ENCODE measurements around the gene ZBED1. TPM values are rescaled to one million over a fixed set of nuclear protein-coding genes. Genes with fewer than 3 reads are reported as not detected.
"Not testable (repeated sequence)": the region's sequence is repeated elsewhere in the genome, so short reads cannot be mapped to it uniquely, and the experiment has no call there.

The ZBED1 gene
- total and polyA plus RNA-seq, 4 experiments from 2014 or later: 18.1 to 34.1 (median 29.6) TPM

GRCh38 chrX:2478546-2479419 is 22.0 kb downstream of the ZBED1 start:
- Histone ChIP-seq H3K27ac (ENCODE audit: low read depth, low read length) (no peak overlapping the region), H3K4me3 (ENCODE audit: low read length in 2 of 2) (no peak overlapping the region), H3K36me3 (ENCODE audit: insufficient read depth, low read length) (no peaks in the 10 kb centered on the region), H3K9me3 (ENCODE audit: control insufficient read depth in 1 of 2, low read length in 2 of 2) (no peaks in the 10 kb centered on the region), H3K27me3 (ENCODE audit: insufficient read depth, low read length) (no peaks in the 10 kb centered on the region), H3K4me1 (ENCODE audit: insufficient read depth, low read length) (no peaks in the 10 kb centered on the region)
- intact Hi-C loops (cut with micrococcal nuclease): no loop called here
- peaks cover 0 to 8% (median 3%) of the 10 kb centered on the region in 8 donors for H3K9me3 Mint-ChIP-seq
- ChIA-PET POLR2A (ENCODE audit: partially characterized antibody) (no interaction called here), CTCF (ENCODE audit: partially characterized antibody) (no interaction called here)
- no peak overlapping the region for H3K27ac Mint-ChIP-seq
- no peaks in the 10 kb centered on the region for H3K27me3 Mint-ChIP-seq
- H3K4me1 Mint-ChIP-seq: peaks cover 5 to 16% (median 14%) of the 10 kb centered on the region in 4 donors
- no peak for DNase-seq
- peaks cover 11 to 16% of the 10 kb centered on the region in 2 donors for H3K36me3 Mint-ChIP-seq
- no peak overlapping the region for H3K4me3 Mint-ChIP-seq

DNA sequence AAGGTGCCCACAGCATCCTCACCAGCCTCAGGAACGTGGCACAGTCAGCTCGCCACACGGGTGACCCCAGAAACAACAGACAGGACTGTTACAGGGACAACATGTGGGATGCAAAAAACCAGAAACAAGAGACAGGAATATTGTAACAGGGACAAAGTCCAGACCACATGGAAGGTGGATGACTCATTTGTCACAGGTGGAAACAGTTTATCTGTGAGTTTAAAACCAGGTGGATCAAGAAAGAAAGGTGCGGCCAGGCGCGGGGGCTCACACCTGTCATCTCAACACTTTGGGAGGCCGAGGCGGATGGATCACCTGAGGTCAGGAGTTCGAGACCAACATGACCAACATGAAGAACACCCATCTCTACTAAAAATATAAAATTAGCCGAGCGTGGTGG is 23.5 kb downstream of the ZBED1 start:
- H3K27ac Mint-ChIP-seq; CTCF ChIA-PET (ENCODE audit: partially characterized antibody); H3K27me3 Mint-ChIP-seq; DNase-seq; H3K4me3 ChIP-seq (ENCODE audit: low read length in 2 of 2); intact Hi-C loops (cut with micrococcal nuclease); H3K4me1 ChIP-seq (ENCODE audit: insufficient read depth, low read length); H3K27me3 ChIP-seq (ENCODE audit: insufficient read depth, low read length); POLR2A ChIA-PET (ENCODE audit: partially characterized antibody); H3K9me3 Mint-ChIP-seq; H3K36me3 ChIP-seq (ENCODE audit: insufficient read depth, low read length); H3K27ac ChIP-seq (ENCODE audit: low read depth, low read length); H3K9me3 ChIP-seq (ENCODE audit: control insufficient read depth in 1 of 2, low read length in 2 of 2): not testable (repeated sequence)
- Mint-ChIP-seq H3K36me3 (peaks cover 8 to 17% of the 10 kb centered on the region in 2 donors), H3K4me1 (peaks cover 4 to 16% (median 13%) of the 10 kb centered on the region in 4 donors), H3K4me3 (peak overlapping the region in 1 of 8 donors; percentile 54)

DNA sequence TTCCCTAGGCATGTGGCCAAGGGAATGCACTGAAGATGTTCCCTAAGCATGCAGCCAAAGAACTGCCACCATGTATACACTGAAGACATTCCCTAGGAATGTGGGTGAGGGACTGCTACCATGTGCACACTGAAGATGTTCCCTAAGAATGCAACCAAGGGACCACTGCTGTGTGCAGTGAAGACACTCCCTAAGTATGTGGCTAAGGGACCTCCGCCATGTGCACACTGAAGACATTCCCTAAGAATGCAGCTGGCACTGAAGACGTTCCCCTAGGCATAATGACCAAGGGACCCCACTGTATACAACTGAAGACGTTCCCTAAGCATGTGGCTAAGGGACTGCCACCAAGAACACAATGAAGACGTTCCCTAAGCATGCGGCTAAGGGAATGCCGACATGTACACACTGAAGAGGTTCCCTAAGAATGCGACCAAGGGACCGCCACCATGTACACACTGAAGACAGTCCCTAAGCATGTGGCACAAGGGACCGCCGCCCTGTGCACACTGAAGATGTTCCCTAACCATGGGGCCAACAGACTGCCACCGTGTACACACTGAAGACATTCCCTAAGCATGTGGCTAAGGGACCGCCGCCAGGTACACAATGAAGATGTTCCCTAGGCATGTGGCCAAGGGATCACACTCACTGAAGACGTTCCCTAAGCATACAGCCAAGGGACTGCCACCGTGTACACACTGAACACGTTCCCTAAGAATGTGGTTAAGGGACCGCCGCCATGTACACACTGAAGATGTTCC is 25.6 kb downstream of the ZBED1 start:
- CTCF ChIA-PET (ENCODE audit: partially characterized antibody): no interaction called here
- H3K9me3 ChIP-seq (ENCODE audit: control insufficient read depth in 1 of 2, low read length in 2 of 2): no peaks in the 10 kb centered on the region
- H3K4me1 ChIP-seq (ENCODE audit: insufficient read depth, low read length): no peaks in the 10 kb centered on the region
- Mint-ChIP-seq H3K4me3 (no peak overlapping the region), H3K4me1 (peaks cover 4 to 16% (median 13%) of the 10 kb centered on the region in 4 donors), H3K27ac (no peak overlapping the region), H3K27me3 (no peaks in the 10 kb centered on the region), H3K36me3 (peaks cover 6 to 16% of the 10 kb centered on the region in 2 donors), H3K9me3 (peaks cover 0 to 7% (median 3%) of the 10 kb centered on the region in 8 donors)
- DNase-seq: no peak
- no peaks in the 10 kb centered on the region for H3K36me3 ChIP-seq (ENCODE audit: insufficient read depth, low read length)
- no peaks in the 10 kb centered on the region for H3K27me3 ChIP-seq (ENCODE audit: insufficient read depth, low read length)
- no peak overlapping the region for H3K4me3 ChIP-seq (ENCODE audit: low read length in 2 of 2)
- no peak overlapping the region for H3K27ac ChIP-seq (ENCODE audit: low read depth, low read length)
- POLR2A ChIA-PET (ENCODE audit: partially characterized antibody): no interaction called here
- intact Hi-C loops (cut with micrococcal nuclease): no loop called here

DNA sequence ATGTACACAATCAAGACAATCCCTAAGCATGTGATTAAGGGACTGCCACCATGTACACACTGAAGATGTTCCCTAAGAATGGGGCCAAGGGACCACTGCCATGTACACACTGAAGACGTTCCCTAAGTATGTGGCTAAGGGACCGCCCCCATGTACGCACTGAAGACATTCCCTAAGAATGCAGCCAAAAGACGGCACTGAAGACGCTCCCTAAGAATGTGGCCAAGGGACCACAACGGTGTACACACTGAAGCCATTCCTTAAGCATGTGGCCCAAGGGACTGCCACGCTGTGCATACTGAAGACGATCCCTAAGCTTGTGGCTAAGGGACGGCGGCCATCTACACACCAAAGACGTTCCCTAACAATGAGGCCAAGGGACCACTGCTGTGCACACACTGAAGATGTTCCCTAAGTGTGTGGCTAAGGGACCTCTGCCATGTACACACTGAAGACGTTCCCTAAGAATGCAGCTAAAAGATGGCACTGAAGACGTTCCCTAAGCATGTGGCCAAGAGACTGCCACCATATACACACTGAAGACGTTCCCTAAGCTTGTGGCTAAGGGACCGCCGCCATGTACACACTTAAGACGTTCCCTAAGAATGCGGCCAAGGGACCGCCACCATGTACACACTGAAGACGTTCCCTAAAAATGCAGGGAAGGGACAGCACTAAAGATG is 26.4 kb downstream of the ZBED1 start:
- Mint-ChIP-seq H3K27me3 (no peaks in the 10 kb centered on the region), H3K9me3 (peaks cover 0 to 5% (median under 1%) of the 10 kb centered on the region in 8 donors), H3K4me1 (peaks cover 4 to 16% (median 14%) of the 10 kb centered on the region in 4 donors), H3K27ac (no peak overlapping the region), H3K4me3 (no peak overlapping the region), H3K36me3 (peaks cover 2 to 14% of the 10 kb centered on the region in 2 donors)
- intact Hi-C loops (cut with micrococcal nuclease): no loop called here
- H3K9me3 ChIP-seq (ENCODE audit: control insufficient read depth in 1 of 2, low read length in 2 of 2): no peaks in the 10 kb centered on the region
- no peaks in the 10 kb centered on the region for H3K27me3 ChIP-seq (ENCODE audit: insufficient read depth, low read length)
- H3K27ac ChIP-seq (ENCODE audit: low read depth, low read length): no peak overlapping the region
- ChIA-PET CTCF (ENCODE audit: partially characterized antibody) (no interaction called here), POLR2A (ENCODE audit: partially characterized antibody) (no interaction called here)
- H3K4me3 ChIP-seq (ENCODE audit: low read length in 2 of 2): no peak overlapping the region
- no peak for DNase-seq
- H3K4me1 ChIP-seq (ENCODE audit: insufficient read depth, low read length): no peaks in the 10 kb centered on the region
- H3K36me3 ChIP-seq (ENCODE audit: insufficient read depth, low read length): no peaks in the 10 kb centered on the region

DNA sequence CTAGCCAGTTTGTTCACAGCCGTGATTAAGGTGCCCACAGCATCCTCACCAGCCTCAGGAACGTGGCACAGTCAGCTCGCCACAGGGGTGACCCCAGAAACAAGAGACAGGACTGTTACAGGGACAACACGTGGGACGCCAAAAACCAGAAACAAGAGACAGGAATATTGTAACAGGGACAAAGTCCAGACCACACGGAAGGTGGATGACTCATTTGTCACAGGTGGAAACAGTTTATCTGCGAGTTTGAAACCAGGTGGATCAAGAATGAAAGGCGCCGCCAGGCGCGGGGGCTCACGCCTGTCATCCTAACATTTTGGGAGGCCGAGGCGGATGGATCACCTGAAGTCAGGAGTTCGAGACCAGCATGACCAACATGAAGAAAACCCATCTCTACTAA is 27.7 kb downstream of the ZBED1 start:
- peaks cover 2 to 20% of the 10 kb centered on the region in 2 donors for H3K36me3 Mint-ChIP-seq
- CTCF ChIA-PET (ENCODE audit: partially characterized antibody); H3K27ac Mint-ChIP-seq: not testable (repeated sequence)

DNA sequence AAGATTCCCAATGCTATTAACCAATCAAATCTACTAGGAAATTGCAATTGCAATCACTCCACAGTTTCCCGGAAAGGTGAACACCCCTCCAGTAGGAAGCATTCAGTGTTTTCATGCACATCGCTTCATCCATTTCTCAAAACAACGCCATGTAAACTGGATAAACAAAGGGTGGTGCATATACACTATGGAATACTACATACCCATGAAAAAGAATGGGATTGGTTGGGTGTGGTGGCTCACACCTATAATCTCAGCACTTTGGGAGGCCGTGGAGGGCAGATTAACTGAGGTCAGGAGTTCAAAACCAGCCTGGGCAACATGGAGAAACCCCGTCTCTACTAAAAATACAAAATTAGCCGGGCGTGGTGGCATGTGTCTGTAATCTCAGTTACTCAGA is 29.1 kb downstream of the ZBED1 start:
- Histone ChIP-seq H3K27me3 (ENCODE audit: insufficient read depth, low read length) (no peaks in the 10 kb centered on the region), H3K4me3 (ENCODE audit: low read length in 2 of 2) (no peak overlapping the region), H3K27ac (ENCODE audit: low read depth, low read length) (no peak overlapping the region), H3K36me3 (ENCODE audit: insufficient read depth, low read length) (no peaks in the 10 kb centered on the region), H3K9me3 (ENCODE audit: control insufficient read depth in 1 of 2, low read length in 2 of 2) (no peaks in the 10 kb centered on the region), H3K4me1 (ENCODE audit: insufficient read depth, low read length) (no peaks in the 10 kb centered on the region)
- Mint-ChIP-seq H3K27ac (no peak overlapping the region), H3K4me3 (no peak overlapping the region), H3K27me3 (no peaks in the 10 kb centered on the region), H3K4me1 (peaks cover 3 to 18% (median 12%) of the 10 kb centered on the region in 4 donors), H3K9me3 (peaks cover 0 to 5% (median 2%) of the 10 kb centered on the region in 8 donors), H3K36me3 (peaks cover 2 to 28% of the 10 kb centered on the region in 2 donors)
- no peak for DNase-seq
- ChIA-PET POLR2A (ENCODE audit: partially characterized antibody) (no interaction called here), CTCF (ENCODE audit: partially characterized antibody) (no interaction called here)
- intact Hi-C loops (cut with micrococcal nuclease): no loop called here

More for the DNA sequence above, 27.7 kb downstream of the ZBED1 start:
- H3K9me3 Mint-ChIP-seq; H3K36me3 ChIP-seq (ENCODE audit: insufficient read depth, low read length); H3K4me1 ChIP-seq (ENCODE audit: insufficient read depth, low read length); H3K9me3 ChIP-seq (ENCODE audit: control insufficient read depth in 1 of 2, low read length in 2 of 2); POLR2A ChIA-PET (ENCODE audit: partially characterized antibody); H3K27ac ChIP-seq (ENCODE audit: low read depth, low read length); H3K4me3 ChIP-seq (ENCODE audit: low read length in 2 of 2); H3K27me3 Mint-ChIP-seq; H3K27me3 ChIP-seq (ENCODE audit: insufficient read depth, low read length); H3K4me3 Mint-ChIP-seq; DNase-seq; intact Hi-C loops (cut with micrococcal nuclease): not testable (repeated sequence)
- H3K4me1 Mint-ChIP-seq: peaks cover 4 to 16% (median 11%) of the 10 kb centered on the region in 4 donors

DNA sequence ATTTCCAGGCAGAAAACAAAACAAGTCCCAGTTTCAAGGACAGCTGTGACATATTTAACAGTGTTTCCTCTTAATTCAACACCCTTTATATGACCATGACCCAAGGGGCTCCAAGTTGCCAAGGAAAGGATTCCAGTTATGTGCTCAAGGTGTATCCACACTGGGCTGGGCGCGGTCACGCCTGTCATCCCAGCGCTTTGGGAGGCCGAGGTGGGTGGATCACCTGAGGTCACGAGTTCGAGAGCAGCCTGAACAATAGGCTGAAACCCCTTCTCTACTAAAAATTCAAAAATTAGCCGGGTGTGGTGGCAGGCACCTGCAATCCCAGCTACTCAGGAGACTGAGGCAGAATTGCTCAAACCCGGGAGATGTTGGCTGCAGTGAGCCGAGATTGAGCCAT is 29.6 kb downstream of the ZBED1 start:
- H3K9me3 Mint-ChIP-seq; H3K27me3 ChIP-seq (ENCODE audit: insufficient read depth, low read length); POLR2A ChIA-PET (ENCODE audit: partially characterized antibody); H3K4me3 Mint-ChIP-seq; H3K4me1 ChIP-seq (ENCODE audit: insufficient read depth, low read length); H3K4me3 ChIP-seq (ENCODE audit: low read length in 2 of 2); H3K36me3 ChIP-seq (ENCODE audit: insufficient read depth, low read length); intact Hi-C loops (cut with micrococcal nuclease); H3K9me3 ChIP-seq (ENCODE audit: control insufficient read depth in 1 of 2, low read length in 2 of 2); DNase-seq; H3K27ac Mint-ChIP-seq; CTCF ChIA-PET (ENCODE audit: partially characterized antibody); H3K27me3 Mint-ChIP-seq; H3K27ac ChIP-seq (ENCODE audit: low read depth, low read length): not testable (repeated sequence)
- peaks cover 2 to 28% of the 10 kb centered on the region in 2 donors for H3K36me3 Mint-ChIP-seq
- H3K4me1 Mint-ChIP-seq: peaks cover 3 to 18% (median 13%) of the 10 kb centered on the region in 4 donors
